SK-N-SH treated with all-trans-retinoic acid at 6 μM for 48 hours (cell line): ENCODE measurements around the gene C11orf21.

ENCODE experiments used
- OSR1 ChIP-seq: fragments of 250-450 bp; sonication (Bioruptor Pico); IDR thresholded peaks from 2 replicates; pipeline ENCODE4 v1.8.0; 2022; ENCODE audit warnings: moderate library complexity, mild to moderate bottlenecking, inconsistent platforms
- ZNF565 ChIP-seq: fragments of 450-650 bp; formaldehyde crosslinking; conservative IDR thresholded peaks from 2 replicates; pipeline ENCODE4 v1.5.0; 2020; ENCODE audit warnings: low read depth, mild to moderate bottlenecking, moderate library complexity
- ZNF70 ChIP-seq: fragments of 450-650 bp; formaldehyde crosslinking; IDR thresholded peaks from 2 replicates; pipeline ENCODE4 v1.5.0; 2020; ENCODE audit warnings: mild to moderate bottlenecking, moderate library complexity
- TF ChIP-seq, protein P1 (sequence below): fragments of 250-450 bp; sonication (Bioruptor Pico); IDR thresholded peaks from 2 replicates; pipeline ENCODE4 v1.5.1; 2020; ENCODE audit warnings: low read depth, mild to moderate bottlenecking, moderate library complexity

DNA sequence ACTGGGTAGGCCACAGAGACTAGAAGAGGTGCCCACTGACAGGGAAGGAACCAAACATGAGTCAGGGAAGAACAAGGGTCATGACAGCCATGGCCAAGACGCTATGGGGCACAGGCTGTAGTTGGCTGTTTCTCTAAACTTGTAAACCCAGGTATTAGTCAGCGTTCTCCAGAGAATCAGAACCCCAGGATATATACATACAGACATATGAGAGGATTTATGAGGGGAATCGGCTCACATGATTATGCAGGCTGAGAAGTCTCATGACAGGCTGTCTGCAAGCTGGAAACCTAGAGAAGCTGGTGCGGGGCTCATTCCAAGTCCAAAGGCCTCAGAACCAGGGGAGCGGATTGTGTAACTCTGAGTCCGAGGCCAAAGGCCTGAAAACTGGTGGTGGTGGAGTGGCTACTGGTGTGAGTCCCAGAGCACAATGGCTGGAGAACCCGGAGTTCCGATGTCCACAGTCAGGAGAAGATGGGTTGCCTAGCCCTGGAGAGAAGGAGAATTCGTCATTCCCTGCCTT is 45.7 kb upstream of the C11orf21 start:
- TF ChIP-seq, protein P1, sequence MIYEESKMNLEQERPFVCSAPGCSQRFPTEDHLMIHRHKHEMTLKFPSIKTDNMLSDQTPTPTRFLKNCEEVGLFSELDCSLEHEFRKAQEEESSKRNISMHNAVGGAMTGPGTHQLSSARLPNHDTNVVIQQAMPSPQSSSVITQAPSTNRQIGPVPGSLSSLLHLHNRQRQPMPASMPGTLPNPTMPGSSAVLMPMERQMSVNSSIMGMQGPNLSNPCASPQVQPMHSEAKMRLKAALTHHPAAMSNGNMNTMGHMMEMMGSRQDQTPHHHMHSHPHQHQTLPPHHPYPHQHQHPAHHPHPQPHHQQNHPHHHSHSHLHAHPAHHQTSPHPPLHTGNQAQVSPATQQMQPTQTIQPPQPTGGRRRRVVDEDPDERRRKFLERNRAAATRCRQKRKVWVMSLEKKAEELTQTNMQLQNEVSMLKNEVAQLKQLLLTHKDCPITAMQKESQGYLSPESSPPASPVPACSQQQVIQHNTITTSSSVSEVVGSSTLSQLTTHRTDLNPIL (CRISPR knock-in tag), result no peak
- TF ChIP-seq OSR1 (CRISPR knock-in tag) (no peak), ZNF565 (CRISPR knock-in tag) (no peak), ZNF70 (CRISPR knock-in tag) (no peak)
